Karpas-422 (cell line): ENCODE data around the gene SMTNL1. TPM values are rescaled to one million over a fixed set of nuclear protein-coding genes. Genes with fewer than 3 reads are reported as not detected.

Experiments
- DNase-seq: peaks from one replicate; pipeline ENCODE4 v3.0.0-alpha.2; 2015
- H2AFZ ChIP-seq: fragments of 200-600 bp; sonication (generic); 2 replicates; pipeline ENCODE4 v1.6.1; 2014; ENCODE audit warnings: antibody characterized with exemption, low read length, mixed read lengths
- H3K27ac ChIP-seq: fragments of 200-600 bp; sonication (generic); 2 replicates; pipeline ENCODE4 v1.5.1; 2014; ENCODE audit warnings: mild to moderate bottlenecking, low read length, moderate library complexity
- H3K27me3 ChIP-seq: fragments of 200-600 bp; sonication (generic); 2 replicates; pipeline ENCODE4 v1.6.1; 2014; ENCODE audit warnings: low read length, mixed read lengths
- H3K36me3 ChIP-seq: fragments of 200-600 bp; sonication (generic); 2 replicates; pipeline ENCODE4 v1.6.1; 2014; ENCODE audit warnings: low read length, mixed read lengths; ENCODE audit not compliant: insufficient read depth
- H3K4me1 ChIP-seq: fragments of 200-600 bp; sonication (generic); 2 replicates; pipeline ENCODE4 v1.6.1; 2014; ENCODE audit warnings: mild to moderate bottlenecking, low read length, mixed read lengths
- H3K4me2 ChIP-seq: fragments of 200-600 bp; sonication (generic); 2 replicates; pipeline ENCODE4 v1.6.1; 2014; ENCODE audit warnings: low read length, low read depth, mild to moderate bottlenecking; ENCODE audit not compliant: poor library complexity, severe bottlenecking
- H3K4me3 ChIP-seq: fragments of 200-600 bp; sonication (generic); 2 replicates; pipeline ENCODE4 v1.5.1; 2014; ENCODE audit warnings: mild to moderate bottlenecking, antibody characterized with exemption, low read length, mixed read lengths
- H3K79me2 ChIP-seq: fragments of 200-600 bp; sonication (generic); 2 replicates; pipeline ENCODE4 v1.6.1; 2014; ENCODE audit warnings: mild to moderate bottlenecking, low read length, mixed read lengths
- H3K9ac ChIP-seq: fragments of 200-600 bp; sonication (generic); 2 replicates; pipeline ENCODE4 v1.6.0; 2014; ENCODE audit warnings: low read length
- H3K9me2 ChIP-seq: fragments of 200-600 bp; sonication (generic), shearing (Covaris generic); replicated peaks from 2 replicates; pipeline ENCODE4 v1.6.0; 2014; ENCODE audit warnings: mild to moderate bottlenecking, low read length, moderate library complexity; ENCODE audit not compliant: insufficient read depth
- H3K9me3 ChIP-seq: fragments of 300-700, 200-600 bp; sonication (generic); 2 replicates; pipeline ENCODE4 v1.6.1; 2014; ENCODE audit warnings: low read length, mixed read lengths
- H4K20me1 ChIP-seq: fragments of 200-600 bp; sonication (generic); 2 replicates; pipeline ENCODE4 v1.6.1; 2014; ENCODE audit warnings: mild to moderate bottlenecking, antibody characterized with exemption, low read length, low read depth; ENCODE audit not compliant: insufficient read depth
- total RNA-seq: library from RNA; depleted of rRNA; stranded (reverse); fragments of >200 nt; shearing (Covaris generic); gene quantifications from 2 replicates; pipeline ENCODE4 v1.2.3, GENCODE V29; 2014; ENCODE audit warnings: low replicate concordance

The SMTNL1 gene
- total RNA-seq, 1 experiment from 2014 or later: not detected

- no peaks in the 10 kb centered on the region for H3K9me2 ChIP-seq
- no peaks in the 10 kb centered on the region for H3K27me3 ChIP-seq
- H3K79me2 ChIP-seq: peaks cover 53% of the 10 kb centered on the region
- 0 out of 2 replicates have a peak overlapping the region, but pooled peaks have one; percentile 69 for H2AFZ ChIP-seq
- H3K4me3 ChIP-seq: peak overlapping the region; percentile 97
- peaks cover 43% of the 10 kb centered on the region for H3K4me1 ChIP-seq
- peak overlapping the region; percentile 91 for H3K4me2 ChIP-seq
- H4K20me1 ChIP-seq: no peaks in the 10 kb centered on the region; the same call in 1 of the 2 replicates
- no peaks in the 10 kb centered on the region for H3K9me3 ChIP-seq
- H3K27ac ChIP-seq: peak overlapping the region; percentile 95
- peak; percentile 79 for DNase-seq
- peak overlapping the region; percentile 99 for H3K9ac ChIP-seq
- peaks cover under 1% of the 10 kb centered on the region for H3K36me3 ChIP-seq
These were observed 23.4 kb upstream of the SMTNL1 start for GRCh38 chr11:57513911-57514537.

- no peaks in the 10 kb centered on the region for H3K27me3 ChIP-seq
- H3K27ac ChIP-seq: peak overlapping the region; percentile 95
- no peaks in the 10 kb centered on the region; the same call in 1 of the 2 replicates for H4K20me1 ChIP-seq
- H3K9ac ChIP-seq: peak overlapping the region; percentile 99
- DNase-seq: peak; percentile 77
- peak overlapping the region; percentile 69; the same call in 1 of the 2 replicates for H2AFZ ChIP-seq
- peaks cover 49% of the 10 kb centered on the region for H3K79me2 ChIP-seq
- peak overlapping the region; percentile 97 for H3K4me3 ChIP-seq
- H3K9me2 ChIP-seq: no peaks in the 10 kb centered on the region
- H3K9me3 ChIP-seq: no peaks in the 10 kb centered on the region
- H3K36me3 ChIP-seq: no peaks in the 10 kb centered on the region; the same call in none of the 2 replicates
- peaks cover 41% of the 10 kb centered on the region for H3K4me1 ChIP-seq
- peak overlapping the region; percentile 91 for H3K4me2 ChIP-seq
These were observed 22.7 kb upstream of the SMTNL1 start for GRCh38 chr11:57514538-57515331.

GRCh38 chr11:57515332-57516060, 21.9 kb upstream of the SMTNL1 start, which contains the start of gene SLC43A1:
Gene SLC43A1 (minus strand): TSS chr11:57515702. CDS start chr11:57514111, 1,591 bp downstream.
- no peaks in the 10 kb centered on the region; the same call in 1 of the 2 replicates for H3K36me3 ChIP-seq
- H3K27ac ChIP-seq: peak within 1 kb of the TSS; percentile 95
- peak; percentile 81 for DNase-seq
- no peaks in the 10 kb centered on the region; the same call in 1 of the 2 replicates for H4K20me1 ChIP-seq
- H2AFZ ChIP-seq: peak within 1 kb of the TSS; percentile 98
- H3K4me1 ChIP-seq: peaks cover 39% of the 10 kb centered on the region
- H3K9me2 ChIP-seq: no peaks in the 10 kb centered on the region
- H3K4me3 ChIP-seq: peak within 1 kb of the TSS; percentile 97
- peak within 1 kb of the TSS; percentile 99 for H3K9ac ChIP-seq
- peak within 1 kb of the TSS; percentile 91 for H3K4me2 ChIP-seq
- H3K9me3 ChIP-seq: no peaks in the 10 kb centered on the region
- H3K27me3 ChIP-seq: no peaks in the 10 kb centered on the region
- peaks cover 46% of the 10 kb centered on the region for H3K79me2 ChIP-seq

GRCh38 chr11:57516061-57516443, 21.3 kb upstream of the SMTNL1 start:
- peak overlapping the region; percentile 98 for H2AFZ ChIP-seq
- no peaks in the 10 kb centered on the region for H3K27me3 ChIP-seq
- no peak for DNase-seq
- H3K4me1 ChIP-seq: peaks cover 34% of the 10 kb centered on the region
- peak overlapping the region; percentile 99 for H3K9ac ChIP-seq
- no peaks in the 10 kb centered on the region for H3K9me2 ChIP-seq
- H3K4me2 ChIP-seq: peak overlapping the region; percentile 91
- H4K20me1 ChIP-seq: no peaks in the 10 kb centered on the region; the same call in 1 of the 2 replicates
- H3K27ac ChIP-seq: no peak overlapping the region
- H3K79me2 ChIP-seq: peaks cover 43% of the 10 kb centered on the region
- no peaks in the 10 kb centered on the region; the same call in 1 of the 2 replicates for H3K36me3 ChIP-seq
- peak overlapping the region; percentile 97 for H3K4me3 ChIP-seq
- H3K9me3 ChIP-seq: no peaks in the 10 kb centered on the region

DNA sequence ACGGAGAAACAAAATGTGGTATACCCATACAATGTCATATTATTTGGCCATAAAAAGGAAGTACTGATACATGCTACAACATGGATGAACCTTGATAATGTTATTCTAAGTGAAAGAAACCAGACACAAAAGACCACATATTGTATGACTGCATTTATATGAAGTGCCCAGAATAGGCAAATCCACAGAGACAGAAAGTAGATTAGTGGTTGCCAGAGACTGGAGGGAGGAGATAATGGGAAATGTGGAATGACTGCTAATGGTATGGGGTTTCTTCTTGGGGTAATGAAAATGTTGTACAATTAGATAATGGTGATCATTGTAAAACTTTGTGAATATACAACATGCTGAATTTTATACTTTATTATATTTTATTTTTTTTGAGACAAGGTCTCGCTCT, 16.3 kb upstream of the SMTNL1 start:
- Histone ChIP-seq H3K4me1 (peaks cover 1% of the 10 kb centered on the region), H4K20me1 (no peaks in the 10 kb centered on the region), H3K27ac (no peak overlapping the region), H3K36me3 (no peaks in the 10 kb centered on the region), H3K9me3 (no peaks in the 10 kb centered on the region), H3K9me2 (no peaks in the 10 kb centered on the region), H3K79me2 (no peaks in the 10 kb centered on the region), H3K9ac (no peak overlapping the region), H3K4me2 (no peak overlapping the region), H3K27me3 (no peaks in the 10 kb centered on the region), H2AFZ (no peak overlapping the region), H3K4me3 (no peak overlapping the region)
- no peak for DNase-seq

DNA sequence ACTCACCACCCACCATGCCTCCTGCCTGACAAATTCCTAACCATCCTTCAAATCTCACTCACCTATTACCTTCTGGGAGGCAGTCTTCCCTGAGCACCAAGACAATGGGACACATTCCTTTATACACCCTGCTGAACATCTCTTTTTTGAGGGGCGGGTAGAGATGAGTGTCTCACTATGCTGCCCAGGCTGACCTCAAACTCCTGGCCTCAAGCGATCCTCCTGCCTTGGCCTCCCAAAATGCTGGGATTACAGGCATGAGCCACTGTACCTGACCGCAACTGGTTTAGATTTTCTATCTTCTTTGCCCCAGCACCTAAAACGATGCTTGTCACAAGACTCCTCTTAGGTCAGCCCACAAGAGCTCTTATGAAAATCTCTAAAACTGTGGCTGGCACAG, 14.0 kb upstream of the SMTNL1 start:
- Histone ChIP-seq H4K20me1 (no peaks in the 10 kb centered on the region), H3K27ac (no peak overlapping the region), H3K27me3 (no peaks in the 10 kb centered on the region), H3K9ac (no peak overlapping the region), H3K9me3 (no peaks in the 10 kb centered on the region), H3K36me3 (0 out of 2 replicates have a peak, but pooled peaks cover 5% of the 10 kb centered on the region), H3K79me2 (no peaks in the 10 kb centered on the region), H3K9me2 (no peaks in the 10 kb centered on the region), H2AFZ (no peak overlapping the region), H3K4me1 (no peaks in the 10 kb centered on the region; the same call in 1 of the 2 replicates), H3K4me3 (no peak overlapping the region), H3K4me2 (no peak overlapping the region)
- no peak for DNase-seq

DNA sequence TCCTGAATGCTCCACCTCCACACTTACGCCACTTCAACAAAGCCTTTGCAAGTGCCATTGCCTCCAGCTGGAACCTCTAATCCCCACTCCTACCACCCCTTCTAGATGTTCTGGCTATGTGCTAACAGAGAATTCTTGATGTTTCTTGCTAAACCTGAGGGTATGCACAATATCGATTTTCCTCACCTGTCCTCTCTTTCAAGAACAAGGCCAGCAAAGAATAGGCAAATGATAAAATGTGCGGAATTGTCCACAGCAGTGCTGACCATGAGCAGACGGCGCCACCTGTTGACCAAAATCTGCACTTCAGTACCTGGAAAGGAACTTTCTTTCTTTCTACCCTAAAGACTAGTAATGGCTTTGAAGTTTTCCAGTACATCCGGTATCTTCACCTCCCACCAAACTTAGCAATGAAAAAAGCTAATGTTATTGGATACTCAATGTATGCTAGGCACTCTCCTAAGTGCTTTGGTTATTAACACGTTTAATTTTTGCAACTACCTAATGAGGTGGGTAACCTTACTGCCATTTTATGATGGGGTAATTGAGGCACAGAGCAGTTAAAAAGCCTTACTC, 10.3 kb upstream of the SMTNL1 start:
- no peak overlapping the region for H3K4me3 ChIP-seq
- no peak overlapping the region for H3K4me2 ChIP-seq
- no peak overlapping the region for H2AFZ ChIP-seq
- peaks cover 23% of the 10 kb centered on the region for H3K4me1 ChIP-seq
- no peaks in the 10 kb centered on the region for H3K9me2 ChIP-seq
- H4K20me1 ChIP-seq: no peaks in the 10 kb centered on the region
- peaks cover 21% of the 10 kb centered on the region for H3K79me2 ChIP-seq
- H3K36me3 ChIP-seq: peaks cover 5% of the 10 kb centered on the region; the same call in 1 of the 2 replicates
- no peaks in the 10 kb centered on the region for H3K9me3 ChIP-seq
- no peaks in the 10 kb centered on the region for H3K27me3 ChIP-seq
- peak; percentile 87 for DNase-seq
- H3K9ac ChIP-seq: peak overlapping the region; percentile 0; the same call in 1 of the 2 replicates
- no peak overlapping the region for H3K27ac ChIP-seq
